Naive thymus-derived CD4-positive, alpha-beta T cell (primary cell): ENCODE results near the gene NR1I3. TPM values are rescaled to one million over a fixed set of nuclear protein-coding genes. Genes with fewer than 3 reads are reported as not detected.

ENCODE experiments used
- ATAC-seq: fragments of 150-1000 bp; cut with Tn5 transposase; 2 replicates; pipeline ENCODE4 v1.10.0; 2021; ENCODE audit warnings: mild to moderate bottlenecking, moderate library complexity
- CTCF ChIA-PET: fragments of 350-600 bp; sonication (Branson Sonifier 250); formaldehyde crosslinking; loops from one replicate; lab custom pipeline; 2021; ENCODE audit warnings: antibody characterized with exemption; lab: Charles Lee
- POLR2A ChIA-PET: fragments of 350-600 bp; sonication (Branson Sonifier 250); formaldehyde crosslinking; loops from one replicate; lab custom pipeline; 2021; ENCODE audit warnings: antibody characterized with exemption, inconsistent platforms; lab: Charles Lee
- DNase-seq, 9 donors: peaks; one replicate each; pipeline versions ENCODE4 v3.0.0 to v3.0.0-alpha.2; 2020 to 2022; ENCODE audit warnings: mixed read lengths in 1 of 9
- H3K27ac ChIP-seq: one replicate; pipeline ENCODE4 v1.7.0; 2013; ENCODE audit warnings: mild to moderate bottlenecking, low read depth, low read length, moderate library complexity
- H3K27me3 ChIP-seq, 2 donors: one replicate each; pipeline ENCODE4 v1.7.0; 2013; ENCODE audit warnings: low read length in 2 of 2, mild to moderate bottlenecking in 2 of 2, moderate library complexity in 2 of 2; ENCODE audit not compliant: control insufficient read depth in 2 of 2, insufficient read depth in 2 of 2
- H3K36me3 ChIP-seq, 3 experiments: 1 replicate in 2 of 3; 2 replicates in 1 of 3; pipeline ENCODE4 v1.7.0; 2013; ENCODE audit warnings: low read length in 3 of 3, mild to moderate bottlenecking in 3 of 3, moderate library complexity in 1 of 3; ENCODE audit not compliant: insufficient read depth in 3 of 3, control insufficient read depth in 2 of 3
- H3K4me1 ChIP-seq, 2 donors: one replicate each; pipeline ENCODE4 v1.7.0; 2013; ENCODE audit warnings: low read length in 2 of 2, mild to moderate bottlenecking in 2 of 2, moderate library complexity in 1 of 2; ENCODE audit not compliant: control insufficient read depth in 2 of 2, insufficient read depth in 2 of 2
- H3K4me3 ChIP-seq: 2 replicates; pipeline ENCODE4 v1.7.0; 2013; ENCODE audit warnings: mild to moderate bottlenecking, low read length
- H3K9me3 ChIP-seq, 3 experiments: 1 replicate in 2 of 3; 2 replicates in 1 of 3; pipeline ENCODE4 v1.7.0; 2013; ENCODE audit warnings: low read length in 3 of 3; ENCODE audit not compliant: control insufficient read depth in 2 of 3
- H3K27ac Mint-ChIP-seq, 9 donors: one replicate each; pipeline ENCODE4 v1.8.0; 2020 to 2022; ENCODE audit warnings: mixed read lengths in 9 of 9, mild to moderate bottlenecking in 8 of 9, moderate library complexity in 5 of 9, inconsistent platforms in 2 of 9
- H3K27me3 Mint-ChIP-seq, 5 donors: one replicate each; pipeline ENCODE4 v1.8.0; 2021 to 2022; ENCODE audit warnings: mixed read lengths in 5 of 5, mild to moderate bottlenecking in 1 of 5
- H3K36me3 Mint-ChIP-seq, 5 donors: one replicate each; pipeline ENCODE4 v1.8.0; 2020 to 2022; ENCODE audit warnings: mixed read lengths in 5 of 5, mild to moderate bottlenecking in 3 of 5, inconsistent platforms in 1 of 5
- H3K4me1 Mint-ChIP-seq, 7 donors: one replicate each; pipeline ENCODE4 v1.8.0; 2020 to 2022; ENCODE audit warnings: mixed read lengths in 7 of 7, mild to moderate bottlenecking in 3 of 7, inconsistent platforms in 1 of 7
- H3K4me3 Mint-ChIP-seq, 10 donors: one replicate each; pipeline ENCODE4 v1.8.0; 2020 to 2022; ENCODE audit warnings: mild to moderate bottlenecking in 10 of 10, mixed read lengths in 10 of 10, moderate library complexity in 6 of 10, inconsistent platforms in 2 of 10
- H3K9me3 Mint-ChIP-seq, 11 donors: one replicate each; pipeline ENCODE4 v1.8.0; 2020 to 2022; ENCODE audit warnings: mixed read lengths in 11 of 11, mild to moderate bottlenecking in 4 of 11, inconsistent platforms in 1 of 11, moderate library complexity in 1 of 11
- intact Hi-C, 2 donors: fragments of 100-400 bp; cut with micrococcal nuclease; formaldehyde crosslinking; loops; one replicate each; pipeline ENCODE4 v1.15.1; 2023
- polyA plus RNA-seq, 2 donors: library from polyadenylated mRNA; unstranded; fragments of 300-500 nt; fragmentation: Illumina TruSeq; gene quantifications; one replicate each; pipeline ENCODE4 v1.2.3, GENCODE V29; 2021
- total RNA-seq, 6 experiments: library from RNA in 5 of 6; stranded (reverse) in 5 of 6; gene quantifications; 1 replicate in 5 of 6; 2 replicates in 1 of 6; pipeline ENCODE4 v1.2.3 and lab custom pipeline; 2021 to 2026

Gene NR1I3
- total and polyA plus RNA-seq, 7 experiments from 2014 or later: not detected

DNA sequence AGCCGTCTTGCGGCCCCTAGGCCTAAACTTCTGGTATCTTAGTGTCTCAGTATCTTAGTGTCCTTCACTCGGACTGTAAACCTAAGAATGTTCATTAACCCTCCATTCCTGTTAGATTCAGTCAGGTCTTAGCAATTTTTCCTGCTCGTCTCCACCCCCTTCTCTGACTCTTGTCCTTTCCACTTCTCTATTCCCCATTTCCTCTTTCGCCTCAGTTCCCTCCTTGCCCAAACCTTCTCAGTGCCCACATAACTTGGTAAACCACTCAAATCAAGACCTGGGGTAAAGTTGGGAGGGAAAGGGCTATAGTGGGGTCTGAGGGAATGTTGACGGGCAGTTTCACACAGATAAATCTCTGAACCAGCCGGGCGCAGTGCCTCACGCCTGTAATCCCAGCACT lies 23.6 kb downstream of the NR1I3 start:
- no peaks in the 10 kb centered on the region for H3K9me3 ChIP-seq
- intact Hi-C loops: no loop called here
- Mint-ChIP-seq H3K36me3 (peaks cover 14 to 44% (median 33%) of the 10 kb centered on the region in 5 donors), H3K4me3 (no peak overlapping the region), H3K9me3 (no peaks in the 10 kb centered on the region), H3K27me3 (no peaks in the 10 kb centered on the region), H3K4me1 (peaks cover 34 to 61% (median 50%) of the 10 kb centered on the region in 7 donors), H3K27ac (peak overlapping the region in 5 of 9 donors; percentile 30 to 99 (median 78))
- DNase-seq (no peak), ATAC-seq (no peak)
- peaks cover 24 to 55% (median 24%) of the 10 kb centered on the region in 3 experiments for H3K36me3 ChIP-seq
- H3K4me3 ChIP-seq: no peak overlapping the region
- ChIA-PET POLR2A (interaction anchor here (16.8 kb wide), 1 partner anchor 15 kb away, joined by 508 read pairs; the partner anchor contains the start of genes ADAMTS4 and NDUFS2), CTCF (interaction anchor here (6.9 kb wide), 1 partner anchor 12 kb away, joined by 74 read pairs; the partner anchor contains the start of gene TOMM40L)
- no peak overlapping the region for H3K27ac ChIP-seq
- H3K27me3 ChIP-seq: no peaks in the 10 kb centered on the region
- peaks cover 0 to 39% of the 10 kb centered on the region in 2 donors for H3K4me1 ChIP-seq

DNA sequence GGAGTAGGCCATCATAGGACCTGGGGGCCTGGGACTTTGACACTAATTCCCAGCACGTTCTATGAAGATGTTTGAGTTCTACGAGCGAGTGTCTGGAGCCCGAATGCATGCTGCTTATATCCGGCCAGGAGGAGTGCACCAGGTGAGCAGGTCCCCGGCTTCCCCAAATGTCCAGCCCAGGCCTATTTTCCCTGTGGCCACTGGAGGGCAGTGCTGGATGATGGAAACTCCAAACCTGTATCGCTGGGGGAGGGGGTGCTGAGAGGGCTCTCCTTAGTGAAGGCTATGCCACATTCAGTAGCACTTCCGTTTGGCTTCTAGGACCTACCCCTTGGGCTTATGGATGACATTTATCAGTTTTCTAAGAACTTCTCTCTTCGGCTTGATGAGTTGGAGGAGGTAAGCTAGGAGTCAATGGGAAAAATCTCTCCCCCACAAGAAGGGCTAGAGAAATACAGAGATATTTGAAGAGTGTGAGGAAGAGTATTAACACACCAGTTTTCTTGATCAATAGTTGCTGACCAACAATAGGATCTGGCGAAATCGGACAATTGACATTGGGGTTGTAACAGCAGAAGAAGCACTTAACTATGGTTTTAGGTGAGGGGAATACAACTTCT lies 28.1 kb downstream of the NR1I3 start:
- H3K27me3 ChIP-seq: no peaks in the 10 kb centered on the region
- H3K9me3 ChIP-seq: no peaks in the 10 kb centered on the region
- CTCF ChIA-PET: interaction anchor here (0.6 to 6.9 kb wide), 14 partner anchors 8 to 174 kb away, joined by 3 to 74 read pairs (median 8); partner anchors contain the start of genes ADAMTS4, APOA2, NDUFS2 and TOMM40L
- H3K36me3 ChIP-seq: peaks cover 32 to 83% (median 45%) of the 10 kb centered on the region in 3 experiments
- Mint-ChIP-seq H3K36me3 (peaks cover 22 to 60% (median 43%) of the 10 kb centered on the region in 5 donors), H3K27me3 (no peaks in the 10 kb centered on the region), H3K4me1 (peaks cover 12 to 49% (median 41%) of the 10 kb centered on the region in 7 donors), H3K27ac (peak overlapping the region in 8 of 9 donors; percentile 60 to 89 (median 66)), H3K4me3 (no peak overlapping the region), H3K9me3 (no peaks in the 10 kb centered on the region)
- intact Hi-C loops: loop anchor here (1.0 kb wide), 6 partner anchors 15 to 172 kb away; partner anchors contain the start of gene PPOX (in 1 of the 2)
- peaks cover 0 to 31% of the 10 kb centered on the region in 2 donors for H3K4me1 ChIP-seq
- POLR2A ChIA-PET: interaction anchor here (1.4 to 29.1 kb wide), 4 partner anchors 7 to 80 kb away, joined by 4 to 508 read pairs (median 9); partner anchors contain the start of genes APOA2, FCER1G, NDUFS2 and TOMM40L
- peak overlapping the region; percentile 27 for H3K27ac ChIP-seq
- ATAC-seq: peak; percentile 98
- peak; percentile 53 to 79 (median 73) for DNase-seq
- no peak overlapping the region for H3K4me3 ChIP-seq

DNA sequence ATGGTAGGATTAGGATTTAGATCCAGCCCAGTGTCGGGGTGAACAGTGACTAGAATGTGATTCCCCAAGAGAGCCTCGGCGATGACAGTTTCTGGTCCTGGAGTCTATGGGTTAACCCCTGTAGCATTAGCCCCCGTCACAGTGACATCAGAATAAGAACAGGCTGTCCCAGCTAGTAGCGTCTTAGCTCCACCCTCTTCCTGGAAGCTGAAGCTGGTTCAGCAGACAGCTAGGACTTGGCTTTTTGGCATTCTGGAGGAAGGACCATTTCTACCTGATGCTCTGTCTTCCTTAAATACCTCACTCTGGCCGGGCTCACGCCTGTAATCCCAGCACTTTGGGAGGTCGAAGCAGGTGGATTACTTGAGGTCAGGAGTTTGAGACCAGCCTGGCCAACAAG lies 30.8 kb downstream of the NR1I3 start:
- CTCF ChIA-PET: interaction anchor here (1.0 to 6.1 kb wide), 5 partner anchors 15 to 167 kb away, joined by 3 to 66 read pairs (median 21); partner anchors contain the start of gene TOMM40L
- Mint-ChIP-seq H3K27me3 (no peaks in the 10 kb centered on the region), H3K9me3 (no peaks in the 10 kb centered on the region), H3K4me1 (peaks cover 17 to 71% (median 55%) of the 10 kb centered on the region in 7 donors), H3K27ac (peak overlapping the region in 3 of 9 donors; percentile 2 to 52 (median 10)), H3K4me3 (no peak overlapping the region), H3K36me3 (peaks cover 25 to 46% (median 37%) of the 10 kb centered on the region in 5 donors)
- Histone ChIP-seq H3K36me3 (peaks cover 23 to 72% (median 43%) of the 10 kb centered on the region in 3 experiments), H3K4me1 (peaks cover 16 to 45% of the 10 kb centered on the region in 2 donors), H3K9me3 (no peaks in the 10 kb centered on the region), H3K4me3 (no peak overlapping the region), H3K27ac (no peak overlapping the region), H3K27me3 (no peaks in the 10 kb centered on the region)
- intact Hi-C loops: no loop called here
- POLR2A ChIA-PET: interaction anchor here (0.6 to 29.1 kb wide), 4 partner anchors 16 to 83 kb away, joined by 4 to 508 read pairs (median 113); partner anchors contain the start of genes APOA2, FCER1G, PPOX and TOMM40L
- DNase-seq (no peak), ATAC-seq (no peak)

DNA sequence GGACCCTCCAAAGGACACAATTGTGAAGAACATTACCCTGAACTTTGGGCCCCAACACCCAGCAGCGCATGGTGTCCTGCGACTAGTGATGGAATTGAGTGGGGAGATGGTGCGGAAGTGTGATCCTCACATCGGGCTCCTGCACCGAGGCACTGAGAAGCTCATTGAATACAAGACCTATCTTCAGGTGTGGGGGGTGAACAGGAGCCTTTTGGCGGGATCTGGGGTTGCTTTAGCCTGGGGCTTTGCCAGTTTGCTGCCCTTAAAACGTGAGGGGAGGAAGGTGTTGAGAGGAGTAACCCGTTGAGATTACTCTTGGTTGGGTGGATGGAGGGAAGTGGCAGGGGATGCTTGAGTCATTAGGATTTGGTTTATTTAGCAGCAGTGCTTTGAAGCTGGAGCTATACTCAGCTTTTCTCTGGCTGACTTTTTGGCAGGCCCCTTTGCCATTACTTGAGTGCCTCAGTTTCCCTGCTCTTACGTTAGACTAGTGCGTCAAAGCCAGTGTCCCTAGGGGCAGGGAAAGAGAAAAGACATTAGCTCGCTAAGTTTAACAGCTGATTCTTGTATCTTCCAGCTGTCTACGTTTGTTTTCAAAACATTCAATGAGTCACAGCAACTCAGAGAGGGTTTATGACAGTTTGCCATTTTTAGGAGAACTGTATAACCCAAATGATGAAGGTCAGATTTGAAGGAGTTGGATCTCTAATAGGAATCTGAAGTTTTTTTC lies 31.4 kb downstream of the NR1I3 start:
- ChIA-PET CTCF (interaction anchor here (0.7 to 6.1 kb wide), 9 partner anchors 15 to 182 kb away, joined by 3 to 66 read pairs (median 5); partner anchors contain the start of genes PPOX and TOMM40L), POLR2A (interaction anchor here (0.7 to 29.1 kb wide), 9 partner anchors 9 to 97 kb away, joined by 3 to 508 read pairs (median 6); partner anchors contain the start of genes APOA2, FCER1G, PPOX and TOMM40L)
- DNase-seq (no peak), ATAC-seq (no peak)
- H3K36me3 ChIP-seq: peaks cover 20 to 66% (median 37%) of the 10 kb centered on the region in 3 experiments
- no peaks in the 10 kb centered on the region for H3K9me3 Mint-ChIP-seq
- H3K4me1 Mint-ChIP-seq: peaks cover 17 to 73% (median 61%) of the 10 kb centered on the region in 7 donors
- no peak overlapping the region for H3K4me3 Mint-ChIP-seq
- peak overlapping the region in 5 of 9 donors; percentile 10 to 88 (median 64) for H3K27ac Mint-ChIP-seq
- intact Hi-C loops: no loop called here
- no peak overlapping the region for H3K27ac ChIP-seq
- no peaks in the 10 kb centered on the region for H3K9me3 ChIP-seq
- H3K4me1 ChIP-seq: peaks cover 18 to 49% of the 10 kb centered on the region in 2 donors
- no peaks in the 10 kb centered on the region for H3K27me3 Mint-ChIP-seq
- H3K36me3 Mint-ChIP-seq: peaks cover 22 to 42% (median 34%) of the 10 kb centered on the region in 5 donors
- no peaks in the 10 kb centered on the region for H3K27me3 ChIP-seq
- H3K4me3 ChIP-seq: no peak overlapping the region

DNA sequence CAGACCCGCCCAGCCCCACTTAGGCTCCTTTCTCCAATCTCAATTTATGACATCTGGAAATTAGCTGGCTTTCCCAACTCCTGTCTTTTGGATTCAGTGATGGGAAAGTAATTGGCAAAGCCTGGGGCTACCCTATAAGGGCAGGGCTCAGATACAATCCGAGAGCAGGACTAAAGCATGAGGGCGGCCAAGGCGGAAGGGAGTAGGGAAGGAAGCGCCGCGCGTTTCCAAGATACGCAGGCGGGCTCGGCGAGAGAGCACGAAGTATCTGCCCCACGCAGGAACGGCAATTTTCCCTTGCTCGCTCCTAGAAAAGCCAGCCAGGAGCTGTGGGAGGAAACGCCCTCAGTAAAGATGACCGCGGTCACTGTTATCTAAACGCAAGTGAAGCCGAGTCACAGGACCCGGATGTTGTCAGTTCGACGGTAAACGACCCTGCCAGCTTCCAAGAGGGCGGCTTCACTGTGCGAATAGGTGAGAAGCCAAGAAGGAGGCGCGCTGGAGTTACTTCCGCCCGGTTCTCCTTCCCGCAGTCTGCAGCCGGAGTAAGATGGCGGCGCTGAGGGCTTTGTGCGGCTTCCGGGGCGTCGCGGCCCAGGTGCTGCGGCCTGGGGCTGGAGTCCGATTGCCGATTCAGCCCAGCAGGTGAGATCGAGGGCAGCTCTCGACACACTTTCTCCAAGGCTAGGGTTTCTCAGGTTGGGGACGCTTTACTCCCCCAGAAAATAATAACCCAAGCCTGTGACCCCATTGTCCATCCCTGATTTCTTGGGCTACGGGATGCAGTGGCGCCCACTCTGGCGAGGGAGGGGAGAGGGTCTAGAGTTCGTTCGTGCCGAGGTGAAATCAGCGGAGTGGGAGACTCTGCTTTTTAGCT lies 35.9 kb downstream of the NR1I3 start, which contains the start of gene NDUFS2:
Gene NDUFS2, plus strand, starts transcription at position 532 of the 877 bp plus-strand sequence. Its CDS starts 19 bp downstream, at position 551.
- Mint-ChIP-seq H3K9me3 (peaks cover 0 to 1% (median 0%) of the 10 kb centered on the region in 11 donors), H3K27ac (peak within 1 kb of the TSS; percentile 96 to 99 (median 98)), H3K4me1 (peaks cover 36 to 83% (median 66%) of the 10 kb centered on the region in 7 donors), H3K27me3 (no peaks in the 10 kb centered on the region), H3K4me3 (peak within 1 kb of the TSS; percentile 90 to 98 (median 95)), H3K36me3 (peaks cover 13 to 24% (median 19%) of the 10 kb centered on the region in 5 donors)
- ATAC-seq (peak; percentile 99), DNase-seq (peak; percentile 71 to 98 (median 92))
- Histone ChIP-seq H3K4me1 (peaks cover 35 to 60% of the 10 kb centered on the region in 2 donors), H3K27ac (peak within 1 kb of the TSS; percentile 97), H3K9me3 (no peaks in the 10 kb centered on the region), H3K4me3 (peak within 1 kb of the TSS; percentile 78), H3K27me3 (no peaks in the 10 kb centered on the region), H3K36me3 (peaks cover 2 to 35% (median 12%) of the 10 kb centered on the region in 3 experiments)
- ChIA-PET POLR2A (interaction anchor here (0.6 to 29.1 kb wide), 28 partner anchors 9 to 187 kb away, joined by 3 to 508 read pairs (median 7); partner anchors contain the start of genes APOA2, B4GALT3, CFAP126 and FCER1G), CTCF (interaction anchor here (0.6 to 6.1 kb wide), 17 partner anchors 9 to 180 kb away, joined by 3 to 66 read pairs (median 4); partner anchors contain the start of genes APOA2, B4GALT3, PPOX and TOMM40L)
- intact Hi-C loops: loop anchor here (1.0 to 2.0 kb wide), 10 partner anchors 10 to 338 kb away; partner anchors contain the start of genes PPOX (in 2 of the 2), UFC1 (in 2 of the 2), USP21 (in 2 of the 2) and B4GALT3 (in 1 of the 2)
